NCI-H2081 (cell line): ENCODE measurements around the gene MAST1.
A peak's percentile ranks its signal among the peaks of the same experiment; 100 is the strongest.
"Not testable (repeated sequence)": the region's sequence is repeated elsewhere in the genome, so short reads cannot be mapped to it uniquely, and the experiment has no call there.

ENCODE experiments used
- DNase-seq, 2 experiments: peaks; one replicate each; lab custom pipeline; 2025; lab: John Stamatoyannopoulos, UW

Gene MAST1

GRCh38 chr19:12838182-12838885 lies at the start of gene MAST1:
TSS of gene MAST1 (plus strand) at chr19:12838515. CDS start at chr19:12838573, 58 bp downstream.
- DNase-seq, result peak; percentile 60 to 68

DNA sequence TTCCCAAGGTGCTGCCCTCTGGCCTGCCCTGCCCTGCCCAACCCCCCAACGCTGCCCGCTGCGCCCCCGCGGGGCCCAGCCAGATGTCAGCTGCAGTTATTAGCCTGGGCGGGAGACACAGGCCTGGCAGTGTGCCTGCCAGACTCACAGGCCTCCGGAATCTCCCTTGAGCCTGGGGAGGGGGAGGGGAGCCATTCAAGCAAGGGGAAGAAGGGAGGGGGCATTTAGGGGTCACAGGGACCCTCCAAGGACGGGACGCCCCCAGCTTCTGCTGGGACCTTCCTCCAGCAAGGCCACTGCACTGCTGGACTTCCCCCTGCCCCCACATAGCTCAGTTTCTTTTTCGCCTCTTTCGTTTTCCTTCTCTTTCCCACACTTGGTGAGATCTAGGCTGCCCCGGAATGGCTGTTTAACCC lies 49.6 kb upstream of the MAST1 start:
- DNase-seq, result peak; percentile 14 to 61

GRCh38 chr19:12789098-12789903 lies 49.0 kb upstream of the MAST1 start:
- no peak for DNase-seq

DNA sequence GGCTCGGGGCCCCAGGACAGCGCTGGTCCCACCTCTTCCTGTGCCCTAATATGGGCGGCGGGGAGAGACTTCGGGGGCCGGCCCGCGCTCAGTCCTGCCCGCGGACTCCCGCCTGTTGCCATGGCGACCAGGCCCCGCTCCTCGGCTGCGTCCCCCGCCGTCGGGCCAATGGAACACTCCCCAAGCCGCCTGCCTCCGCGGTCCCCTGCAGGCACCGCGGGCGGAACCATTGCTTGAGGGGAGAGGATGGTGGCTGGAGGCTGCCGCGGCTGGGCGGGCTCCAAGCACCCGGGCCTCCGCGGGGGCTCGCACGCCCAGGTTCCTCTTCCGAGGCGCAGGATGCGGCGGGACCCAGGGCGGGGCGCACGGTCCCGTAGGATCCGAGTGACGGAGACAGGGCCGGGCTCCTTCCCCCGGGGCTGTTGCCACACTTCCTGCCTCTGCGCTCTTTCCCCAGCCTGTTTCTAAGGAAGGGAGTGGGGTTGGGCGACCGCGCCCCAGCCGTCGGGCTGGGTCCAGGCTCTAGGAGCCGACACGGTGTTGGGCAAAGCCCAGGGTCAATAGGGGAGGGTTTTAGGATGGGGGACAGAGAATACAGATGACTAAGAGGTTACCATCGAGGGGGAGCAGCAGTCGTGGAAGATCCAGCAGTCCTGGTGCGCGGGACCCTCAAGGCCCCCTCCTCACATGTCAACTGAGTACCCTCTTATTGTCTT lies 48.3 kb upstream of the MAST1 start:
- DNase-seq, result peak; percentile 94

- no peak for DNase-seq
Observed at GRCh38 chr19:12790628-12791344, 47.5 kb upstream of the MAST1 start.

DNA sequence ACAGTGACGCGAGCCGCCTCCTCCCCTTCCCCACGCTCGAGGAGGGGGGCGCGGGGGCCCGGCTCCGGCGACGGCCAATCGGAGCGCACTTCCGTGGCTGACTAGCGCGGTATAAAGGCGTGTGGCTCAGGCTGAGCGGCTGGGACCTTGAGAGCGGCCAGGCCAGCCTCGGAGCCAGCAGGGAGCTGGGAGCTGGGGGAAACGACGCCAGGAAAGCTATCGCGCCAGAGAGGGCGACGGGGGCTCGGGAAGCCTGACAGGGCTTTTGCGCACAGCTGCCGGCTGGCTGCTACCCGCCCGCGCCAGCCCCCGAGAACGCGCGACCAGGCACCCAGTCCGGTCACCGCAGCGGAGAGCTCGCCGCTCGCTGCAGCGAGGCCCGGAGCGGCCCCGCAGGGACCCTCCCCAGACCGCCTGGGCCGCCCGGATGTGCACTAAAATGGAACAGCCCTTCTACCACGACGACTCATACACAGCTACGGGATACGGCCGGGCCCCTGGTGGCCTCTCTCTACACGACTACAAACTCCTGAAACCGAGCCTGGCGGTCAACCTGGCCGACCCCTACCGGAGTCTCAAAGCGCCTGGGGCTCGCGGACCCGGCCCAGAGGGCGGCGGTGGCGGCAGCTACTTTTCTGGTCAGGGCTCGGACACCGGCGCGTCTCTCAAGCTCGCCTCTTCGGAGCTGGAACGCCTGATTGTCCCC lies 46.8 kb upstream of the MAST1 start, which contains the start of gene JUNB:
Gene JUNB (plus strand): TSS at position 142 of the 706 bp plus-strand sequence. CDS start 286 bp downstream, at position 428.
- peak; percentile 92 to 95 for DNase-seq

GRCh38 chr19:12792051-12792852 lies 46.1 kb upstream of the MAST1 start:
- DNase-seq, result peak; percentile 40 to 72

DNA sequence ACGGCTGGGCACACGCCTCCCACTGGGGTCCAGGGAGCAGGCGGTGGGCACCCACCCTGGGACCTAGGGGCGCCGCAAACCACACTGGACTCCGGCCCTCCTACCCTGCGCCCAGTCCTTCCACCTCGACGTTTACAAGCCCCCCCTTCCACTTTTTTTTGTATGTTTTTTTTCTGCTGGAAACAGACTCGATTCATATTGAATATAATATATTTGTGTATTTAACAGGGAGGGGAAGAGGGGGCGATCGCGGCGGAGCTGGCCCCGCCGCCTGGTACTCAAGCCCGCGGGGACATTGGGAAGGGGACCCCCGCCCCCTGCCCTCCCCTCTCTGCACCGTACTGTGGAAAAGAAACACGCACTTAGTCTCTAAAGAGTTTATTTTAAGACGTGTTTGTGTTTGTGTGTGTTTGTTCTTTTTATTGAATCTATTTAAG lies 45.4 kb upstream of the MAST1 start:
- no peak for DNase-seq

DNA sequence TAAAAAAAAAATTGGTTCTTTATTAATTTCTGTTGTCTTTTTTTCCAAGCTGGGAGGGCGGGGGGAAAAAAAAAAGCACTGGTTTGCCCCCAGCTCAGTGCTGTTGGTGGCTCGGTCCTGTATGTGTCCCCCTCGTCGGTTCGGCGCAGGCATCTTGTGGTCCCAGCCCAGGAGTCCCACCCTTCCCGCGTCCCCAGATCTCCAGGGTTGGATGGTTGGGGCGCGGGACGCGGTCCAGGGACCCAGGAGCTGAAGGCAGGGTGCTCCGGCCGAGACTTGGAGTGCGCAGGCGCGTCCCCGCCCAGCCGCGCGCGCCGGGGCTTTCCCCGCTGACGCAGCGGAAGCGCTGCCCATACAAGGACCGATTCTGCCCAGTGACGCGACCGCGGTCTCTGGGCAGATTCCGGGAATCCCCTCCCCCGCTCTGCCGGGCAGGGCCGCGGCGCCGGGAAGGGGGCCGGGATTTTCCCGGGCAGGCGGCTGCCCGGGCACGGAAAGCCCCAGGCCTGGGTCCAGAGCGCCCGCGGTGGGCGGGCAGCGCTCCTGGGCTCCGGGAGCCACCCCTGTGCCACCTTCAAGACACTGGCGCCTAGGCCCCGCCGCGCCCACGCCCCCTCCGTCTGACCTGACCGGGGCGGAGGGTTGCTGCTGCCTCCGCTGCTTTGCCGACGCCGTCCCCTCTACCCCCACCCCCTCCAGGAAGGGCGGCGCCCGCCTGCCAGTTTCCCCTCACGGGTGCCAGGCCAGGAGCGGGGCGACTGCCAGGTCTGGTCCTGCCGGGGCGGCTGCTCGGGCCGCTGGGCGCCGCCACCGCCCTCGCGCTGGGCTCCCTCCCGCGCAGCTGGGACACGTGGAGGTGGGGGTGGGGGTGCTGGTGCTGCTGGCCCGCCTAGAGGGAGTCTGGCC lies 44.8 kb upstream of the MAST1 start:
- peak; percentile 89 for DNase-seq

GRCh38 chr19:12794196-12794941 lies 43.9 kb upstream of the MAST1 start:
- DNase-seq, result no peak

DNA sequence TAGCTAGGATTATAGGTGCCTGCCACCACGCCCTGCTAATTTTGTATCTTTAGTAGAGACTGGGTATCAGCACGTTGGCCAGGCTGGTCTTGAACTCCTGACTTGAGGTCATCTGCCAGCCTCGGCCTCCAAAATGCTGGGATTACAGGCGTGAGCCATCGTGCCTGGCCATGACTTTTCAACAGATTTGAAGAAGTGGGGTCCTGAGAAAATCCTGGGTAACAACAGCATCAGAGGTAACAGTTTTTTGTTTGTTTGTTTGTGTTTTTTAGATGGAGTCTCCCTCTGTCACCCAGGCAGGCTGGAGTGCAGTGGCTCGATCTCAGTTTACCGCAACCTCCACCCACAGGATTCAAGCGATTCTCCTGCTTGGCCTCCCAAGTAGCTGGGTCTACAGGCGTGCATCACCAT lies 43.3 kb upstream of the MAST1 start:
- DNase-seq, result no peak

DNA sequence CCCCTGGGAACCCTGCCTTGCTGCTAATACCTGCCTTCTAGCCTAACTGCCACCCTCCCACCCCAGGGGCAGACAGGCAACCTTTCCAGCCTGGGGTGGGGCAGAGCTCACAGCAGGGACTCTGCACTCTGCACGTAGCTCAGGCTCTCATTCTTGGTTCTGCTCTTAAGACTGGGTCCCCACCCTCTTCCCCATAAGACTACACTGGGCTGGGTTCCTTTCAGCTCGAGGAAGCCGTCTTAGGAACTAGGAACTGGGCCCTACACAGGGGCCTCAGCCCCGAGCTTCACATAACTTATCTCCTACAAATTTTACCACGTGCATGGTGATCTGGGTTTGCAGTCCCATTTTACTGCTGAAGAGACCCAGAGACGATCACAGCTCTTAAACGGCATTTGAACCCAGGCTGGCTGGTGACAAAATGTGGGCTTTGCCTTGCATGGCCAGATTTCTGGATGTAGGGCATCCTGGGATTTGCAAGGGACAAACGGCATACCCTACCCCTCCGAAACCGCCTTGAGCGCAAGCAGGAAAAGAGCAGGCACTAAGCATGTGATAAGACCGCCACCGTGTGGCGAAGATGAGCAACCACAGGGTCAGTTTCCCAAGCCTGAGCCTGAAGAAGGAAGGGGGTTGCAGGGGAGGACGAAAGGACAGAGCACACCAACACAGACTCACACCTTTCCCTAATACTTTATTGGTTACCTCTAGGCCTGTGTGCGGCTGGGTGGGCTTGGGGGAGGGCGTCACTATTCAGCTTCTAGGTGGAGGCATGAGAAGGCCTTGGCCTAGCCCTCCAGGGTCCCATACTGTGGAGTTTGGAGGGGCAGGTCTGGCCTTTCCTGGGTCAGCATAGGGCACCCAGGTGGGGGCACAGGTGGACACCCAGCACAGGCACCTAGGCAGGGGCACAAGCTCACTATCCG lies 41.9 kb upstream of the MAST1 start:
- DNase-seq, result peak; percentile 70 to 78

- no peak for DNase-seq
Observed at GRCh38 chr19:12797141-12797587, 41.2 kb upstream of the MAST1 start.

DNA sequence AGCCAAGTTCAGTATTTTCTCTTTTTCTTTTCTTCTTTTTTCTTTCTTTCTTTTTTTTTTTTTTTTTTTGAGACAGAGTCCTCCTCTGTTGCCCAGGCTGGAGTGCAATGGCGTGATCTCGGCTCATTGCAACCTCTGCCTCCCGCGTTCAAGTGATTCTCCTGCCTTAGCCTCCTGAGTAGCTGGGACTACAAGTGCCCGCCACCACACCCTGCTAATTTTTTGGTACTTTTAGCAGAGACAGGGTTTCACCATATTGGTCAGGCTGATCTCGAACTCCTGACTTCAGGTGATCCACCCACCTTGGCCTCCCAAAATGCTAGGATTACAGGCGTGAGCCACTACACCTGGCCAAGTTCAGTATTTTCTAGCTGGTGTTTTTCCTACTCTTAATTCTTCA lies 40.7 kb upstream of the MAST1 start:
- not testable (repeated sequence) for DNase-seq

- no peak for DNase-seq
Observed at GRCh38 chr19:12799742-12800465, 38.4 kb upstream of the MAST1 start.

GRCh38 chr19:12800466-12800770 lies 37.9 kb upstream of the MAST1 start:
- no peak for DNase-seq
